ENCODE measurements around the gene MOB3B.
"Not testable (repeated sequence)": the region's sequence is repeated elsewhere in the genome, so short reads cannot be mapped to it uniquely, and the experiment has no call there.

Gene MOB3B

DNA sequence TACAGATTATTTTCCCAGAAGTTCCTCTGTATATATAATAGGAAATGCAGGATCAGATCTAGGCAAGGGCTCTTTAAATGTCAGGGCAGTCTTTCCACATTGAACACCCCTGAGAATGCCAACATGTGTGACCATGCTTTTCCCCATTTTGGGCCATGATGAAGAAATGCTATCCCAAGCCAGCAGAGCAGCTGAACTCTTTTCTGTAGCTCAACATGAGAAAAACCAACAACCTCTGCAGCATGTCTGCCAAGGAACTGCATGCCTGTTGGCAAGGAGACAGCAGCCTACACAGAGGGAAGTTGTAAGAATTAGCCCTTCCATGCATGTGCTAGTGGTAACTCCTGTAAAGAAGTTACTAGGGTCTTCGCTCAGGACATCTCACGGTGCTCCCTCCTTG, 15.1 kb downstream of the MOB3B start:
- DNase-seq, result no peak

DNA sequence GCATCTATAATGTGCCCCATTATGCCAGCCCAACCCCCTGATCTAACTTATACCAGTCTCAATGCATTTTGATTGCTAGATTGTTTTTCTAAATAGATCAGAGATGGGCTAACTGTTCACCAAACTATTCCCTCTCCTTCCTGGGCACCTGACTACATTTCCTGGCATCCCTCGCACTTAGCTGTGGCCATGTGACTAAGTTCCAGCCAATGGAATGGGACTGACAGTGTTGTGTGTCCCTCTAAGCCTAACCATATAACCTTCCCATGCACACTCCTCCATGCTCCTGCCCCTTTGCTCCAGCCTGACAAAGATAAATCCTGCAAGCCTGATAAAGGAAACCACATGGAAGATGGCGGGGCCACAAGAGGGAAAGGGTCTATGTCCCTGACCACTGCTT, 17.8 kb downstream of the MOB3B start:
- no peak for DNase-seq

DNA sequence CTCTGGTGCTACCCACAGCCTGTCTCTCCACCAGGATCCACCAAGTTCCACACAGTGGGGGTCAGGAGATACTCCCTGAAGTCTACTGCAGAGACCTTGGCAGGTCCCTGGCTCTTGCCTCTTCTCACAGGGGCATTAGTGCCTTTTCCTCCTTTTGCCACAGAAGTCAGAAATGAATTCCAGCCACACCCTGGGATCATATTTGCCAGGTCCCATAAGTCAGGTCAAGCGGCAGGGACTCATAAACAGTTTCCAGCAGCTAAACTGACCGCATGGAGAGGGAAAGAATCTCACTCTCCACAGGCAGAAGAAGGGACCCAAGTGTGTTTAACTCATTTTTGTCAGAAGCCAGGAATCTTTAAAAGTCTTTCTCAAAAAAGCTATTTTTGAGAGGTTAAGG, 18.8 kb downstream of the MOB3B start:
- no peak for DNase-seq

GRCh38 chr9:27506981-27507380, 22.6 kb downstream of the MOB3B start:
- no peak for DNase-seq

GRCh38 chr9:27505744-27506161, 23.9 kb downstream of the MOB3B start:
- DNase-seq, result no peak

- no peak for DNase-seq
Measured at GRCh38 chr9:27504259-27504658, 25.4 kb downstream of the MOB3B start.

DNA sequence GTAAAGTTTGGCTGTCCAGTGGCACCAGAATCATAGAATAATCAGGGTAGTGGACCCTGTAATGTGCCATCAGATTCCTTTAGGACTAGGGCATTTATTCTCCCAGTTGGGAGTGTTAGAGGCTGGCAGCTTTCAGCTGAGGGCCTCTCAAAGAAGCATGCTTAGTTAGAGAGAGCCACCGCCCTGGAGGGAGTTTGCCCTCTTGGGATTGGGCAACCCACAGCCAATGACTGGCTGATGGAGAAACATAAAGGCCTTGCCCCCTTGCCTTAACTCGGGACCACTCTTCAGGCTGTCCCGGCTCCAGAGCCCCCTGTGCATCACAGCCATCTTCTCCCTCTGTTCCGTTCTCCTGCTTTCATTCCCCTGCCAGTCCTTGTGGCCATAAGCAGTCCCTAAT, 26.0 kb downstream of the MOB3B start:
- DNase-seq, result no peak

- DNase-seq, result not testable (repeated sequence)
Measured at GRCh38 chr9:27500902-27501301, 28.7 kb downstream of the MOB3B start.

DNA sequence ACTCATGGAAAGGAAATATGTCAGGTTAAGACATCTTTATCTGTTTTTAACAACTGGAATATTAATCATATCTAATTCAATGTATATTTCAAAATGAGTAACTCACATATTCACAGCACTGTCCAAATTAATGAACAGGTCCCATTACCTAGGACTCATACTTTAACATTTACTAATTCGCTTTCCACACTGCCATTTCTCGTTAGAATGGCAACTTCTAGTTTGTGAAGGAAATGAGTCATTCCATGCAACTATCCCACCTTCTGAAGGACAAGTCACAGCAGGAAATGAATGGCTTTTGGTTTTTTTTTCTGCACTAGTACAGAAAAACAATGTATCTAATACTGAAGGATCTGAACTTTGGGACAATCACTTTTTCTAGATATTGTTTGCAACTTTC, 30.2 kb downstream of the MOB3B start:
- no peak for DNase-seq

- DNase-seq, result no peak
Measured at GRCh38 chr9:27497883-27498417, 31.7 kb downstream of the MOB3B start.

DNA sequence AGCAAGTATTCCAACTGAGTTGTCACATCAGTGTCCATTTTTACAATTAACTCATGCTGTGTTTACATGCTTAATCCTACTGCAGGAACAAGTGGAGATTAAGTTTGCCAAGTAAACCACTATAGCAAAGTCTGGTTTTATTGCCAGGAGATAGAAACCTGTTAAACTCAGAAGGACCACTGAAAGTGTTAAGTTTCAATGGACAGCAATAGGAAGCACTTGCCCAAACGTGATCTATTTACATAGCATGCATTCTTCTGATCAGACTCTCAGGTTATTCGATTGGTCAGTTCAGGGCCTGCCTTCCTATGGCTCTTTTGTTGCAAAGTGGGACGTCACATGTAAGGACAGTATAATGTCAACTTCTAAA, 33.5 kb downstream of the MOB3B start:
- DNase-seq, result no peak

GRCh38 chr9:27495480-27496134, 34.0 kb downstream of the MOB3B start:
- DNase-seq, result no peak

- no peak for DNase-seq
Measured at GRCh38 chr9:27491154-27491553, 38.5 kb downstream of the MOB3B start.

GRCh38 chr9:27489087-27489876, 40.3 kb downstream of the MOB3B start:
- DNase-seq, result no peak

GRCh38 chr9:27487927-27488326, 41.7 kb downstream of the MOB3B start:
- DNase-seq, result no peak

GRCh38 chr9:27487128-27487640, 42.4 kb downstream of the MOB3B start:
- no peak for DNase-seq

DNA sequence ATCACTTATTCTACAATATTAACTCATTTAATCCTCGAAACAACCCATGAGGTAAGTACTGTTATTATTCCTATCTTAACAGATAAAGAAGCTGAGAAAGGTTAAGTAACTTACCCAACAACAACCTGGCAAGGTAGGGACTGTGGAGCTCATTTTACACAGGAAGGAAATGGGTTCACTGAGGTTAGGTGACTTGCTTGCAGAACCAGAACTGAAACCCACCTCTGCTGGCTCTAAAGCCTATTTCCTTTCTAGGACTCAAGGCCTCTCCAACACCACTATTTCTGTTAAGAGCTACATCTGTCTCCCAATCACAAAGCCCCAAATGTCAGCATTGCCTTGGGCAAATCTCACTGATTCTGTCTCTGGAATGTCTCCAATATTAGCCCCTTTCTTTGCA, 44.5 kb downstream of the MOB3B start:
- DNase-seq, result no peak

DNA sequence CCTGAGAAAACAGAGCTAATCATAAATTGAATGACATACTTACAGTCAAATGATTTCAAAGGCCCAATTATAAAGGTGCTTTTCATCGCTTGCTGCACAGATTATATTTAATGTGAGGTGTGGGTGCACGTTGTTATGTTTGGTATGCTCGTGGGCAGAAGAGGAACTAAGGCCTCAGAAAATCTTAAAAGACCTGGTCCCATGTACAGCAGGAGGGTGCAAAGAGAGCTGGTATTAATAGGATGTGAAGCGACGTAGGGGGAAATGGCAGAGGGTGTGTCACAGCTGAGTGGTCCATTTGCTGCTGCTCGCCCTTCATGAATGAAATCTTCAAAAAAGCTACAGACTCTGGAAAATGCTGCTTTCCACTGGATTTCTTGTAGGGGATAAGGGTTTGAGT, 46.0 kb downstream of the MOB3B start:
- no peak for DNase-seq

DNA sequence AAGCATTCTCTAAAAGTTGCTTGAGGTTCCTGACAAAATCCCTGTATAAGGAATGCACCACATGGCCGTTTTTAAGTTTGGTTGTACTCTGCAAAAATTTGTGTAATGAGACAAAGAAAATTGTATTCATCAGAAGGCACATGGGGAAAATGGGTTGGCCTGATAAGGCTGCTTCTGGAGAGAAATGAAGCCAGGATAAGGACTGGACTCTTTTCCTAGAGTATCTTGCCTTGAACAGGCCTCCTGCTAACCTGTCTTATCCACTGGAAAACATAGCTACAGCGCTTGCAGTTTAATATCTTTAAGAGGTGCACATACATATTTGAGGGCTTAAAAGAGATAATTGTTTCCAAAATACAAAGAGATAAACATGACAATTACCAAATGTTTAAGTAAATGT, 46.9 kb downstream of the MOB3B start:
- DNase-seq, result no peak

GRCh38 chr9:27478322-27478721, 51.3 kb downstream of the MOB3B start:
- no peak for DNase-seq

- DNase-seq, result no peak
Measured at GRCh38 chr9:27476870-27477515, 52.6 kb downstream of the MOB3B start.

DNA sequence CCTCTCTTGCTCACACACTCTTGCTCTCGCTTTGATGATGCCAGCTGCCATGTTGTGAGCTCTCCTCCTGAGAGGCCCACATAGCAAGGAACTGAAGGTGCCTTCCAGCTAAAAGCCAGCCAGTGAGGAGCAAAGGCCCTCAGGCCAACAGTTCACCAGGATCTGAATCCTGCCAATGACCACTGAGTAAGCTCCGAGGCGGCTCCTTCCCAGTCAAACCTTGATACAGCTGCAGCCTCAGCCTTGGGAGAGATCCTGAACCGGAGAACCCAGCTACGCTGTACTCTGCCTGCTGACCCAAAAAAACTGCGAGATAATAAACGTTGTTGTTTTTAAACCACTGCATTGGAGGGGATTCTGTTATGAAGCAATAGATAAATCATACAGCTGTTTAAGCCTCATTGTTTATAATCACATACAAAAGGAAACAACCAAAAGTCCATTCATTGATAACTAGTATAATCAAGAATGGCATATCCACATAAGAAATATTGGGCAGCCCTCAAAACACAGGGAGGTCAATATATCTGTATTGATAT, 54.5 kb downstream of the MOB3B start:
- no peak for DNase-seq

DNA sequence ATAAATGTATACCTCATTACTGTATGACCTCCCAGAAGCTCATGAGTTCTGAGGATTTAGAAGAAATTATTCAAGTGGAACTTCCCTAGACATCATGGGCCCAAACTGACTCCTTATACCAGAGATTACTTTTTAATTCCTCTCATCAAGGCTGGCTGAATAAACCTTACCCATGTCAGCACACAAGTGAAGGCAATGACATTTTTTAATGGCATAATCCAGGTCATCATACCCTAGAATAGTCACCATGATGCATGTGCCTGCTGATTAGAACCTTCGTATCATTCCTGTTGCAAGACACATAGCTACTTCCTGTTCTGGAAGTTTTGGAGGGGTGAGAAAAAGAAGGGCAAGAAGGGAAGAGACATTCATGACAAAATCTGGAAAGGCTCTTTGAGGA, 55.3 kb downstream of the MOB3B start:
- no peak for DNase-seq

Measured in NCI-H510A (cell line).